ENCODE results near the gene CALR3.

DNA sequence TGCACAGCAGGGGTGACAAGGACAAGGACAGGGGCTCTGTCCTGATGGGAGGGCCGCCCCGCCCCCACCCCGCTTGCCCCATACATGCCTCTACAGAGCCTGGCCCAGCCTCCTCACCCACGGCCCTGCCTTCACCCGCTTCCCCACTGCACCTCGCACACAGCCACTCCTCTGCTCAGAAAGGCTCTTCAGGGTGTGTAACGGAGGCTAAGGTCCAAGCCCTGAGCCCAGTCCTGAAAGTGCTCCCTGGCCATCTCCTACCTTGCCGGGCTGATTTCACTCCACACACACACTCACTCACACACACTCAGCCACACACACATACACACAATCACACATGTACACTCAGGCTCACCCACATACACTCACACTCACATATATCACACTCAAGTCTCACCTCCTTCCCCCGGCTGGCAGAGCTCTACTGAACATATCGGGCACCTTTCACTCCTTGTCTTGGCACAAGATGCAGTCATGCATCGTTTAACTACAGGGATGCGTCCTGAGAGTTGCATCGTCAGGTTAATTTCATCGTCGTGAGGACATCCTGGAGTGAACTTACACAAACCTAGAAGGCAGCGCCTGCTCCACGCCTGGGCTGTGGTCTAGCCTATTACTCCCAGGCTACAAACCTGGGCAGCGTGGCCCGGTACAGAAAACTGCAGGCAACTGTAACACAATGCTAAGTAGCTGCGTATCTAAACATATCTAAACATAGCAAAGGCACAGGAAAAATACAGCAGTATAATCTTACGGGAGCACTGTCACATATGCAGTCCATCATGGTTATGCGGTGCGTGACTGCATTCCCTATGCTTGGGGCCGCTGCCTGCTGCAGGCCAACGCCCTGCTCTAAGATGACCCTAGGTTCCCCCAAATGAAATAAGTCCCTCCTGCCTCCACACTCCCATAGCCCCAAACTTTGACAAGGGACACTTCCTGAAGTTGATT is 37.3 kb downstream of the CALR3 start:
- TF ChIP-seq, protein P1, sequence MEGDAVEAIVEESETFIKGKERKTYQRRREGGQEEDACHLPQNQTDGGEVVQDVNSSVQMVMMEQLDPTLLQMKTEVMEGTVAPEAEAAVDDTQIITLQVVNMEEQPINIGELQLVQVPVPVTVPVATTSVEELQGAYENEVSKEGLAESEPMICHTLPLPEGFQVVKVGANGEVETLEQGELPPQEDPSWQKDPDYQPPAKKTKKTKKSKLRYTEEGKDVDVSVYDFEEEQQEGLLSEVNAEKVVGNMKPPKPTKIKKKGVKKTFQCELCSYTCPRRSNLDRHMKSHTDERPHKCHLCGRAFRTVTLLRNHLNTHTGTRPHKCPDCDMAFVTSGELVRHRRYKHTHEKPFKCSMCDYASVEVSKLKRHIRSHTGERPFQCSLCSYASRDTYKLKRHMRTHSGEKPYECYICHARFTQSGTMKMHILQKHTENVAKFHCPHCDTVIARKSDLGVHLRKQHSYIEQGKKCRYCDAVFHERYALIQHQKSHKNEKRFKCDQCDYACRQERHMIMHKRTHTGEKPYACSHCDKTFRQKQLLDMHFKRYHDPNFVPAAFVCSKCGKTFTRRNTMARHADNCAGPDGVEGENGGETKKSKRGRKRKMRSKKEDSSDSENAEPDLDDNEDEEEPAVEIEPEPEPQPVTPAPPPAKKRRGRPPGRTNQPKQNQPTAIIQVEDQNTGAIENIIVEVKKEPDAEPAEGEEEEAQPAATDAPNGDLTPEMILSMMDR (IDR thresholded peaks at IDR 0.05; ENCODE audit: low read depth, low read length), result no peak
- TF ChIP-seq EZH2phosphoT487 (IDR thresholded peaks at IDR 0.05; ENCODE audit: low read depth), result no peak

Data from OCI-LY3 (cell line).